ENCODE measurements around the gene FBXW11.

FBXW11 gene

GRCh38 chr5:171861381-171861780 lies 145.1 kb downstream of the FBXW11 start:
- no peak for DNase-seq

- no peak for DNase-seq
These were observed 148.1 kb downstream of the FBXW11 start for GRCh38 chr5:171858303-171858702.

DNA sequence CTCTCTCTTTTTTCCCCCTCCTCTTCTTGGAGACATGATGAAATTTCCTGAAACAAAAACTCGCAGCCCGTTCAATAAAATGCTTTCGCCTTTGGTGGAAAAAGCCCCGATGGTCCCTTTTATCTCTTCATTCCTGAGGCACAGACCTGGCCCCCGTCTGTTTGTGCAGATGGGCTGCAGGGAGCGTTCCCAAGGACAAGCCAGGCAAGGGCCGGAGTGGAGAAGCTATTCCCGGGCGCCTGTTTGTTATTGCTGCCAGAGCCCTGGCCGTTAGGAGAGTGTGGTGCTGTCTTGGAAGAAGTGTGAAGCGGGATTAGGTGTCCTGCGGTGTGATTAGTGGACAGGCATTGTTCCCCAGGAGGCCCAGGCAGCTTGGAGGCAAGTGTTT lies 149.0 kb downstream of the FBXW11 start:
- peak; percentile 76 for DNase-seq

DNA sequence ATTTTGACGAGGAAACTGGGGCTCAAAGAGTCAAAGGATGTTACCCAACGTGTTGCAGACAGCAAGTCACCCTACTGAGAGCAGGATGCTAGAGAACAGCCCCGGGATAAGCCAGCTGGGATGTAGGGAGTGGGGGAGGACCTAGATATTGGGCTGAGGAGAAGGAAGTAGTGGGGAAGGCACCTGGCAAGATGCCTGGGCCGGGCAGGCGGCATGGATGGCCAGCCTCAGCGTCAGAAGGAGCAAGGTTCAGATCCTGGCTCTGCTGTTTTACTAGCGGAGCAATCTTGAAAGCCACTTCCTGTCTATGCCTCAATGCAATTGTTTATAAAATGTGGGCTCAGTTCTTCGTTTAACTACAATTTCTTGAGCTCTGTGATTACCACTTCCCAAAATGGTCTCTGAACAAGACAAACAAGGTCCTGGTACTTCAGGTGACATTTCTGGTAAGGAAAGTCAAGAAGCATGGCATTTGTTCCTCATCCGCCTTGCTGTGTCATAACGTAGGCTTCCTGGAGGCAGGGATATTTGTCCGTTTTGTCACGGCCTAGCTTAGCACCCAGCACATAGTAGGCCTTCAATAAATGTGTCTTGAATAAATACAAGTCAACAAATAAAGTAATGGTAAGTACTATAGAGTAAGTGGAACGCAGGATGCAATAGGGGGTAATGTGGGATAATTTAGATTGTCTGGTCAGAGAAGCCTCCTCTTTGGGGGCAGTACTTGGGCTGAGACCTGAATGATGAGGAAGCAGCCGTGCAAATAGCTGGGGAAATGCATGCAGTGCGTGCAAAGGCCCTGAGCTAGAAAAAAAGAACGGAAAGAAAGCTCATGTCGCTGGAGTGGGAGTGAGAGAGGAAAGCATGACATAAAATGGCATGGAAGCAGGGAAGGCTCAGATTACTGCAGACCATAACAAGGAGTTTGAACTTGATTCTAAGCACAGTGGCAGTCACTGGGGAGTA lies 150.4 kb downstream of the FBXW11 start:
- no peak for DNase-seq

- DNase-seq: no peak
These were observed 151.2 kb downstream of the FBXW11 start for GRCh38 chr5:171855265-171855664.

DNA sequence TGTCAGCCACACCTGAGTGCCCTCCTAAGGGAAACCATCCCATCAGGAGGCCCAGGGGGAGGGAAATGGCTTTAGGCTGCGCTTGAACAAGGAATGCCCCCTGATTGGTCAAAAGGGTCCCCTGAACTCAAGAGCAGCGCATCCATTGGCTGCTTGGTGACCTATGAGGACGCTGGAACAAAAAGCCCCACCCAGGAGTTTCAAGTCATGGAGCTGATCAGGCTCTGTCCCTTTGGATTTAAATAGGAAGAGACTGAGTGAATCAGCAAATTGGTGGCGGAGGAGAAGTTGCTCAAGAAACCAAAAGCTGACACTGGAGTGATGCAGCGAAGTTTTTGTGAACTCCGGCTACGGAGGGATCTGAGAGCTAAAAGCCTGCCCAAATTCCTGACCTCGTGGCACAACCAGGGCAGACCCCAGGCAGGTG lies 154.2 kb downstream of the FBXW11 start:
- DNase-seq: no peak

GRCh38 chr5:171851251-171851650 lies 155.2 kb downstream of the FBXW11 start:
- no peak for DNase-seq

DNA sequence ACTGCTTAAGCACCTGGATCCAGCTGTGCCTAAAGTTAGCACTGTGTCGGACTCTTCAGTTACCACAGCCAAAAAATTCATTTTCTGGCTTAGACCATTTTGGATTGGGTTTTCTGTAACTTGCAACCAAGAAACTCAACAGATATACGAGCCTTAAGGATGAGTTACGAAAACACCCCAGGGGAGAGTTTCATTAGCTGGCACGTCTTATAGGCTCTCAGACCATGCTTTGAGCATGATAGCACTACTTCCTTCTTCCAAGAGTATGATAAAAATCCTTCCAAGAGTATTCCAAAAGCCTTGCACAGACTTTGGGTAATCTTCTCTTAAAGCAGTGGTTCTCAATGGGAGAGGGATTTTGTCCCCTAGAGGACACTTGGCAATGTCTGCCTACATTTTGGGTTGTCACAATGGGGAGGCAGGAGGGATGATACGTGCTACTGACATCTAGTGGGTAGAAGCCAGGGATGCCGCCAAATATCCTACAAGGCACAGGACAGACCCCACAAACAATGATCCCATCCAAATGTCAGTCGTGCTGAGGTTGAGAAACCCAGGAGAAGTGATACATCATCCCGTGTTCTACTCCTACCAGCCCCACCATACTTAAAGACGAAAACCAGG lies 156.0 kb downstream of the FBXW11 start:
- DNase-seq: no peak

DNA sequence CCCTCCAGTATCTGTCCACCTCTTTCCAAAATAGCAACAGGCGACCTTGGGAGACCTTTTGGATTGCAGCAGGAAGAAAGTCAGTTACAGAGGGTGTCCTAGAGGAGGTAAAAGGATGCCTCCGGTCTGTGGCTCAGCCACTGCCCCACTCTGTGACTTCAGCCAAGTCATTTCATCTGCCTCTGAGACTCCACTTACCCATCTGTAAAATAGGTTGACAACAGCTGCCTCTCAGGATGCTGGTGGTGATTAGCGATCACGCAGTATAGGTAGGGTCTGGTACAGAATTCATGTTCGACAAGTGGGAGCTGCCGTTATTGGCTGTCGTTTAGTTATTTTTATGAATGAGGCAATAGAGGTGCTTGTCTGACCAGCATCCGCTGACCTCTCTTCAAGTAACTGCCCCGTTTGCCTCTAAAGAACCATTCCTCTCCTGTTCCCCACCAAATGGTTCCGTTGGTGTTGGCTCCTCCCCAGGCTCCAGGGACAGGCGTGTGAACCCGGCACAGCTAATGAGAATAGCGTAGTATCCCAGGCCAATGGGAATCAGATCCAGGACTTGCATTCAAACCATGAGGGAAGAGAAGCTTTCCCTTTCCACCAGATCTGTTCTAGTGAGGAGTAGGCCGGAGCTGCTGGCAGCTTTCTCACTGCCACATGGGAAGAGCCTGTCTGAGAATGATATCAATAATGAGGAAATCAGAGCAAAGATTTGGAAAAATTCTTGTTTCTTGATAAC lies 156.7 kb downstream of the FBXW11 start:
- DNase-seq: no peak

DNA sequence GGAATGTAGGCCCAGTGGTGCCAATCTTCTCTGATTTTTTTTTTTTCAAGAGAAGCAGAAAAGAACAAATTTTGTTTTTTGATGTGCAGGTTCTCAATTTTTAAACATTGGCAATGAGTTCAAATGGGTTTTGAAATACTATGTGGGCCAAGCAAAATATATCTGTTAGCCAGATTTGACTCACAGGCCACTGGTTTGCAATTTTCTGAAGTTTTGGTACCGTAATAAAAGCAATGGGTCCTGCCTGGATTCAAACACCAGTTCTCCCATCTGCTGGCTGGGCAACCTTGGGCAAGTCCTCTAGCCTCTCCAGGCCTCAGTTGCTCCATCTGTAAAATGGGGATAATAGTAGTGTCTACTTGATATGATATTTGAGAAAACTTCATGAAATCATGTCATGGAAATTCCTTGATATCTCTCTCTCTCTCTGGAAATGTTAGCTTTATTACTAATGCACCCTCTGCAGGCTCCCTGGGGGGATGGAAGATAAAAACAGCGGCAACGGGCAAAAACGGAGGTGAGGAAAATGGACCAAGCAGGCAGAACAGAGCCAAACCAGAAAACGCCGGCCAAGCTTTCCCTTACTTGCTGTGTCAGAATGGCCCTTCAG lies 157.4 kb downstream of the FBXW11 start:
- no peak for DNase-seq

- DNase-seq: no peak
These were observed 158.0 kb downstream of the FBXW11 start for GRCh38 chr5:171848486-171848885.

- DNase-seq: no peak
These were observed 158.4 kb downstream of the FBXW11 start for GRCh38 chr5:171848006-171848405.

- DNase-seq: no peak
These were observed 159.4 kb downstream of the FBXW11 start for GRCh38 chr5:171847026-171847425.

DNA sequence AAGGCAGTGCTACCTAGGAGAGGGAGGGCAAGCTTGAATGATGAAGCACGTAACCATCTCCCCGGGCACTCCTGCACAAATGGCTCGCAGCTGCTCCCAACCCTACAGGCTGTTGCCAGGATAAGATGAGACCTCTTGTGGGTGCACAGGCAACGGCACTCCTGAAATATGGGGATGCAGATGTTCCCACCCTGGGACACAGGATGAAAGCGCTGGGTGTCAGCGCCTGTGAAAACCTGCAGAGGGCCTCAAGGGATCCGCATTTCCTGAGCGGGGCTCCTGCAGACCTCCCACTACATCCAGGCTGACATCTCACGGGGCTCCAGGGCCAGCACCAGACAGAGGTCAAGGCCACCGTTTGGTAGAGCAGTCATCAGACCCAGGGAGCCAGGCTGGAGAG lies 160.1 kb downstream of the FBXW11 start:
- no peak for DNase-seq

DNA sequence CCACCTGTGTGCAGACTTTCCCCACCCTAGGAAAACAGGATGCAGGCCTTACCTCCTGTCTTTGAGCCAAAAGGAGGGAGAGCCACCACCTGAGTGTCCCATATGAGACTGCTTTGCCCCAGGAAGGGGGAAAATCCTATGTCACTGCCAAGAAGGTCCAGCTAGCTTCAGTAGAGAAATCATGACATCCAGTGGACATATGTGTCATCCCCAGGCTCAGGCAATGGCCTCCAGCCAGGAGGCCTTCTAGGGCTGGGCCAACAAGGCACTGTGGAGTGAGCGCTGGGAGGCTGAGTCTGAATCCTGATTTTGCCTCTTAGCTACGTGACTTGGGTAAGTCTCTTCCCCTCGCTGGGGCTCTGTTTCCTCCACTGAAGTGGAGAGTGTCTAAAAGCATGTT lies 160.6 kb downstream of the FBXW11 start:
- peak; percentile 64 for DNase-seq

DNA sequence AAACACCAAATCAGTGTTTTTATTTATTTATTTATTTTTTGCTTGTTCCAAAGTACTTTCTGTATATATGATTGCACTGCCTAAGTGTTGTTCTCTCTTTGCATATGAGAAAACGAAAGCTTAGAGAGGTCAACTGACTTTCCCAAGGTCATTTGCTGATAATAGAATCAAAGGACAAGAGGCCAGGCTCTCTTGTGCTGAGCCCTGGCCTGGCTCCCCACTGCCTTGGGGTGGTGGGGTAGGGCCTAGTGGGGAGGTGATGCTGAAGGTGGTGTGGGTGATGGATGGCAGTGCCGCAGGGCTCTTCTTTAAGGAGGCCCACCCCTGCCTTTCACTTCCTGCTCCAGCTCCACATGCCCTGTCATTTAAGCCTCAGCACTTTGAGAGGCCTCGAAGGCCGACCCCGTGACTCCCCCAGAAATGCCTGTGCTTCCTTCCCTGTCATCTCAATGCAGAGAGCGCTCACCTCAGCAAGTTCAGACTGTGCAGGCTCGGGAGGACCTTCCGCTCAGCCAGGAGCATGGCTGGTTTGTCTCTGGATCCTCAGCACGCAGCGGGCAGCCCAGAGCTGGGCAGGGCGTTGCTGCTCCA lies 161.3 kb downstream of the FBXW11 start:
- no peak for DNase-seq

- DNase-seq: no peak
These were observed 163.6 kb downstream of the FBXW11 start for GRCh38 chr5:171842777-171843328.

- DNase-seq: no peak
These were observed 164.3 kb downstream of the FBXW11 start for GRCh38 chr5:171841984-171842776.

DNA sequence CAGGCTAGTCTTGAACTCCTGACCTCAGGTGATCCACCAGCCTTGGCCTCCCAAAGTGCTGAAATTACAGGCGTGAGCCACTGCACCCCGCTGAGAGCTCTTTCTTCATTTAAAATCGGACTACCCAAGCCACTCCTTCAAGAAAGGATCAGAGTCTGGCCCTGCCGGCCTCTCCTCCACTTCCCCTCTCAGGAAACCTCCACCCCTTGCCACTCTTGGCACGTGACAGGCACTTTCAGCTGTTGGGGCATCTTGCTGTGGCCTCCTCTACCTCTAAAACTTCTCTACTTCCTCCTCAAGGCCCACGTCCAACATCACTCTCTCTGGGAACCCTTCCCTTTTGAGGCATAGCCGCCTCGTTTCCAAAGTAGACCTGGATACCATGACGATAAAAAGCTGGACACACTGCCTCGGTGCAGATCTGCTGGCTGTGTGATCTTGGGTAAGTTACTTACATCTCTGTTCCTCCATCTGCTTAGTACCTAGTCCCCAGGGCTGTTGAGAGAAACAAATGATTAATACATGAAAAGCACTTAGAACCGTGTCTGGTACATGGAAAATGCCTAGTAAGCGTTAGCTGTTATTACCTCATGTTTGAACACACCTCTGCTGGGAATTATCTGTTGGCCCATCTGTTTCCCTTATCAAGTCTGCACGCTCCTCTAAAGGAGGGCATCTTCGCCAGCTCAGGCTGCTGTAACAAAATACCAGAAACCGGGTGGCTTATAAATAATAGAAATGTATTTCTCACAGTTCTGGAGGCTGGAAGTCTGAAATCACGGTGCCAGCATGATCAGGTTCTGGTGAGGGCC lies 165.5 kb downstream of the FBXW11 start:
- DNase-seq: no peak

DNA sequence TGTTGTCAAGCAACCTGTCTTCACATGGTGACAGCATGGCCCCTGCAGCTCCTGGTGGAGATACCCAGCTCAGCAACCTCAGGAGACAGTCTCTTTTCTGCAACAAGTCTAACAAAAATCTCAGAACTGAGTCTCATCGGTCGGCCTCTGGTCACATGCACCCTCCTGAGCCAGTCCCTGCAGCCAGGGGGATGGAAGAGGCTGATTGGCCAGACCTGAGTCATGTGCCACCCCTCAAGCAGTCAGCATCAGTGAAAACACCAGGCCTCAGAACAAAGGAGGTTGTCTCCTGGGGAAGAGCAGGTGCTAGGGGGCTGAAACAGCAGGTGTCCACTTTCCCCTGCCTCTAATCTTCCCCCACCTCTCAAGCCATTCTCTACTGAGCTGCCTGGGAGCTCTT lies 166.4 kb downstream of the FBXW11 start:
- no peak for DNase-seq

DNA sequence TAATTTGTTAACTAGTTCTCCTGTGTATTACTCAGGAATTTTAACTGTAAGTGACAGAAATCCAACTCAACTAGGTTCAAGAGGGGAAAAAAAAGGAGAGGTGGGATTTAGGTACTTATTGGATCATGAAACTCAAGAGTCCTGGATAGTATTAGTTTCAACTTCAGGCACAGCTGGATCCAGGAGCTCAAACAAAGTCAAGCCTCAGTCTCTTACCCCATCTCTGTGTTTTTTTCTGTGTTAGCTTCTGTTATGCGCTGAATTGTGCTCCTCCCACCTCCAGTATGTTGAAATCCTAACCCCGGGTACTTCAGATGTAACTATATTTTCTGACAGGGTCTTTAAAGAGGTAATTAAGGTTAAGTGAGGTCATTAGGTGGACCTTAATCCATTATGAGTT lies 167.3 kb downstream of the FBXW11 start:
- DNase-seq: no peak
